ENCODE data around the gene CCSAP.
"Not testable (repeated sequence)": the region's sequence is repeated elsewhere in the genome, so short reads cannot be mapped to it uniquely, and the experiment has no call there.

The CCSAP gene

DNA sequence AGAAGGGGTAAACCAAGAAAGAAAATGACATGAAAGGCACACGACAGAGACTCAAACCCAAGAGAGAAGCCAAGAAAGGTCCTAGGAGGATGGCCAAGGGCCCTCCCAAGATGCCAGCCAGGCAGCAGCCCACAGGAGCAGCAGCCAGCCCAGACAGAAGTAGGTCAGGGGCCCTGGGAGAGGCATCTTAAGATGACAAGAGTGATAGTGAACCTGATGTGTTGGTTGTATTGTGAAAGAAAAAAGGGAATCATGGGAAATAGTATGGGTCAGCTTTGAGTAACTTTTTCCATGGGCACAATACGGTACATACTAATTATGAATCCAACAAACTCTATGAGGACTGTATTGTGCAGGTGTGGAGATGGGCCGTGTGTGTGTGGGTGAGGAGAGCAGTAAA, 3.3 kb downstream of the CCSAP start:
- no peak for TF ChIP-seq TAF1 (IDR thresholded peaks at IDR 0.05; ENCODE audit: borderline replicate concordance, low read depth, low read length)
- no peak for TF ChIP-seq POLR2A (IDR thresholded peaks at IDR 0.05; ENCODE audit: low read depth, low read length)
- no peak for TF ChIP-seq POLR2AphosphoS5 (IDR thresholded peaks at IDR 0.05; ENCODE audit: low read depth, low read length)

DNA sequence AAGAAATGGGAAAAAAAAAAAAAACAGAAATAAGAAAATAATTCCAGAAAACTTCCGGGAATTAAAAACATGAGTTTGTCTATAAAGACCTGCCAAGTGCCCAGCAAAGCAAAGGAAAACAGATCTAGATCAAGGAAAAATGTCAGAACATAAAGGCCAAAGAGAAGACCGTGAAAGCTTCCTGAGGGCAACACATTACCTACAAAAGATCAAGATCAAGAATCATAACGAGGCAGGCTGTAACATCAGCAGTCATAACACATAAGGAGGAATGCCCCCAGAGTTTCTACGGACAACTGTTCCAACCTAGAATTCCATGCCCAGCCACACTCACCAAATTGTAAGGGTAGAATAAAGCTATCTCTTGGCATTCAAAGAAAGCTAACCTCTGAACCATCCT, 3.8 kb downstream of the CCSAP start:
- no peak for DNase-seq (ENCODE audit: insufficient read length)
- FAIRE-seq, result no peak
- TF ChIP-seq TAF1 (IDR thresholded peaks at IDR 0.05; ENCODE audit: borderline replicate concordance, low read depth, low read length), result no peak

More for the DNA sequence above, 3.3 kb downstream of the CCSAP start:
- no peak for DNase-seq (ENCODE audit: insufficient read length)
- no peak for FAIRE-seq

DNA sequence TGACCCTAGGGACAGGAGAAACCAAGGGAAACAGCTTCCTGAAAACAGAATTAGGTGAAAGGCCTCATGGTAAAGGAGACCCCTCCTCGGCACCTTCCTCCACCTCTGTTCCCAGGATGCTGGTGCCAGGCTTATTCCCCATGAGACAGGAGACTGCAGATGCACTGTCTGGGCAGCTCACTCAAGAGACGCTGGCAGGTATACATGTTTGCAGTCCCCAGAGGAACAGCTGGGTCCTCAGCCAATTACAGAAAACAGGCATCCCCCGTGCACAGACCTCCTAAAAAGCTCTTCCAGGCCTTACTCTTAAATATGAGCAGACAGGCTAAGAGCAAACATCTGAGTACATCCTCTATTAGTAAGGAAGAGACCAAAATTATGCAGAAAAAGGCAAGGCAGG, 6.5 kb downstream of the CCSAP start:
- DNase-seq (ENCODE audit: insufficient read length) (no peak), FAIRE-seq (no peak)
- no peak for TF ChIP-seq TAF1 (IDR thresholded peaks at IDR 0.05; ENCODE audit: borderline replicate concordance, low read depth, low read length)
- TF ChIP-seq POLR2A (IDR thresholded peaks at IDR 0.05; ENCODE audit: low read depth, low read length), result no peak
- no peak for TF ChIP-seq POLR2AphosphoS5 (IDR thresholded peaks at IDR 0.05; ENCODE audit: low read depth, low read length)

DNA sequence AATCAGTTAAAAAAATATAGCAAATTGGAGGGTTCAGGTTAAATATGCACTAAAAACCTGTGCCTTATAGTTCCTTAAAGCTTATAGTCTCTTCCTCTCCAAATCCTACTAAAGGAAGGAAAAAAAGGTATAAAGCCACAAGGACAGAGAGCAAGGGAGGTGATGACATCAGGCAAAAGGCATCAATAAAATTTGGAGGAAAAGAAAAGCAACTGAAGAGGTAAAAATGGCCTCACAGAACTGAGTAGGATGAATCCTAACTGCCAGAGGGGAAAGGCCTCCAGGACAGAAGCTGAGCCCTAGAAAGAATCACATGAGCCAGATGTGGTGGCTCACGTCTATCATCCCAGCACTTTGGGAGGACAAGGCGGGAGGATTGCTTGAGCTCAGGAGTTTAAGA, 8.1 kb downstream of the CCSAP start:
- DNase-seq (ENCODE audit: insufficient read length) (no peak), FAIRE-seq (no peak)
- TF ChIP-seq TAF1 (IDR thresholded peaks at IDR 0.05; ENCODE audit: borderline replicate concordance, low read depth, low read length) (no peak), POLR2AphosphoS5 (IDR thresholded peaks at IDR 0.05; ENCODE audit: low read depth, low read length) (no peak), POLR2A (IDR thresholded peaks at IDR 0.05; ENCODE audit: low read depth, low read length) (no peak)

DNA sequence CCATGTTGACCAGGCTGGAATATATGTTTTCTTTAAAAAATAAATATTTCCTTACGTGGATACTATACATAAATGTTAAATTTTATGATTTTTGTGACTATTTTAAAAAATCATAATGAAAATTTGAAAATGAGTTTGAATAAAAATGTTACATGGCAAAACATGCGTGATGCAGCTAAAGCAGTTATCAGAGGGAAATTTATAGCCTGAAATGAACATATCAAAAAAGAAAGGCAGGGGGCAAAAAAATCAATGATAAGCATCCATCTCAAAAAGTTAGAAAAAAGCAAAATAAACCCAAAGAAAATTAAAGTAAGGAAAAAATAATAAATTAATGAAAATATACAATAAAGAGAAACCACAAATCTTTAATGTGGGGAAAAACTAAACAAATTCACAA, 8.6 kb downstream of the CCSAP start:
- TF ChIP-seq TAF1 (IDR thresholded peaks at IDR 0.05; ENCODE audit: borderline replicate concordance, low read depth, low read length), result no peak
- TF ChIP-seq POLR2AphosphoS5 (IDR thresholded peaks at IDR 0.05; ENCODE audit: low read depth, low read length), result no peak
- TF ChIP-seq POLR2A (IDR thresholded peaks at IDR 0.05; ENCODE audit: low read depth, low read length), result no peak
- no peak for DNase-seq (ENCODE audit: insufficient read length)
- no peak for FAIRE-seq

DNA sequence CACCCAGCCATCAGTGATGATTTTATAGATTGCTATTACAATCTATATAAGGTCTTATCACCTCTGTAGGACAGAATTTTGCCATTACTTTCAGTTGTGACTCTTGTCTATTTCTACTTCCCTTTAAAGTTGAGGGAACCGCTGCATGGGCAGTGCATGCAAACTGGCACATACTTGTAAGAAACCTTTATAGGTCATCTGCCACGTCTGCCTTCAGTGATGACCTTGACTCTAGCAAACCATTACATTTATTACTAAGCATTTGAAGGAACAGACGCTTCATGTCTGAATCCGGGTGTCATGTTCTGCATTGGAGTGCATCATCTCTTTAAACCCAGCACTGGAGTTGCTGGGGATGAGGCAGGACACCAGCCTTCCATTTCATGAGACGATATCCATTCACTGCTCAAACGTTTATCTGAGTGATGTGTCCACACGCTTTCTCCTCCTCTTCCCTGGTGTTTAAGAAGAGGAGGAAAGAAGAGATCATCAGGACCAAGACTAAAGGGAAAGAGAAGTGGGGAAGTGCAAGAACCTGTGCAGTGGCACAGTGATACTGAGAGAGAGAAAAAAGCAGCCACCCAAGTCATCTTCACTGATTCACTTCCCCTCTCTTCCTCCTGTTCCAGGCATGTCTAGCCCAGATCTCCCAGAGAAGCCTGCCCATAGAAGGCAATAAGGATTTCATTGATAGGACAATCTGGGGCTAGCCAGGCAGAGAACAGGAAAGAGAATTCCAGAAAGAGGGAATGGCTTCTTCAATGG, 14.1 kb downstream of the CCSAP start:
- FAIRE-seq, result no peak
- DNase-seq (ENCODE audit: insufficient read length), result no peak
- TF ChIP-seq TAF1 (IDR thresholded peaks at IDR 0.05; ENCODE audit: borderline replicate concordance, low read depth, low read length), result no peak
- no peak for TF ChIP-seq POLR2A (IDR thresholded peaks at IDR 0.05; ENCODE audit: low read depth, low read length)
- no peak for TF ChIP-seq POLR2AphosphoS5 (IDR thresholded peaks at IDR 0.05; ENCODE audit: low read depth, low read length)

DNA sequence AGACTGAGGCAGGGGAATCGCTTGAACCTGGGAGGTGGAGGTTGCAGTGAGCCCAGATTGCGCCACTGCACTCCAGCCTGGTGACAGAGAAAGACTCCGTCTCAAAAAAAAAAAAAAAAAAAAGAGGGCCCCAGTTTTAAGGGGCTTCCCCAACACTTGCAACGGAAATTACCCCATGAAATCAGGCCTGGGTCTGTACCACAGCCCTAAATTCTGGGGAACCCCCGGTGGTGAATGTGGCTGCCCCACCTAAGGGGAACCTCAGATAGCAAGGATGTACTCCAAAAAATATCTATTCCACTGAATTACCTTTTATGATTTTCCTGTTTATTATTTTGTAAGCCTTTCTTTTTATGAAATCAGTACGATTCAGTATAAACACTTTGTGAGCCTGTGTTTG, 15.1 kb downstream of the CCSAP start:
- not testable (repeated sequence) for DNase-seq (ENCODE audit: insufficient read length); FAIRE-seq

DNA sequence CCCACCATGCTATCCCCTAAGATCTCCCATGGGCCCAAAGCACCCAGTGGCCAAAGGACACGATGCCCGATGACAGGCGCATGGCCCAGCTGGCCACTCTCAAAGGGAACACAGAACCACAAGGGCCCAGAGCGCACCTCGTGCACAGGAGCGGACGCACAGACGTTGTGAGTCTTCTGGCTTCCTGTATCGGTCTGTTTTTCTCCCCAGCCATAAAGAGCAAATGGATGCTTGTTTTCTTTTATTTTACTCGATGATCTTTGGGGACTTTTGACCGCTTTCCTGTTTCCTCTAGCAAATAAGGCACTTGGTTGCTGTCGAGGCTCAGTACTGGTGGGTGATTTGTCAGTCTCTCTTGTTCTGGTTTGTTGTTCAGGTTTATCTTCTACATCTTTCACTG, 16.2 kb downstream of the CCSAP start:
- DNase-seq (ENCODE audit: insufficient read length) (no peak), FAIRE-seq (no peak)
- TF ChIP-seq POLR2AphosphoS5 (IDR thresholded peaks at IDR 0.05; ENCODE audit: low read depth, low read length) (no peak), TAF1 (IDR thresholded peaks at IDR 0.05; ENCODE audit: borderline replicate concordance, low read depth, low read length) (no peak), POLR2A (IDR thresholded peaks at IDR 0.05; ENCODE audit: low read depth, low read length) (no peak)

DNA sequence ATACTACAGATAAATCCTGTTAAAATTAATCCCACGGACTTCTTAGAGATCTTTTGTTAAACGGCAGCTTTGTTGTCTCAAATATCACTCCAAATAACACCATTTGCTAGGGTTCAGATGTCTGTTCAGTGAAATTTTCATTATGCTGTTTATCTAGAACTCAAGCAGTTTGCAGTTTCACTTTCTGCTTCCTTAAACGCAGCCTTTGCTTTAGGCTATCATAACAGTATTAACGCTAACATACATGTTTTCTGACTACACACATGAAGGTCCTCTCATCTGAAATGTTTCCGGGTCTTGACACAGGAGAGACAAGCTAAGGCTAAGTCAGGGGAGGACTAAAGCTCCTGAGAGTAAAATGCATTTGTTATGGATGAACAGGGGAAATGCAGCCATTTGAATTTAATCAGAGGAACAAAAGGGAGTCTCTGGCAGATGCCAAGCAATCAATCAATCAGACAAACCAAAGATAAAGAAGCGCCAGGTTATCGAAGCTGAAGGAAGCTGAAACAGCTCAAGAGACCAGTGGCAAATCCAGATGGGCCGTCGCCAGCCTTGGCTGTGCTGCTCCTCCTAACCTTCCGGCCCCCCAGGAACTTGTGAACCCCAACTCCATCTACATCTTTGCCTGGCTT, 16.9 kb downstream of the CCSAP start:
- FAIRE-seq (no peak), DNase-seq (ENCODE audit: insufficient read length) (no peak)
- TF ChIP-seq POLR2AphosphoS5 (IDR thresholded peaks at IDR 0.05; ENCODE audit: low read depth, low read length), result no peak
- no peak for TF ChIP-seq POLR2A (IDR thresholded peaks at IDR 0.05; ENCODE audit: low read depth, low read length)
- no peak for TF ChIP-seq TAF1 (IDR thresholded peaks at IDR 0.05; ENCODE audit: borderline replicate concordance, low read depth, low read length)

DNA sequence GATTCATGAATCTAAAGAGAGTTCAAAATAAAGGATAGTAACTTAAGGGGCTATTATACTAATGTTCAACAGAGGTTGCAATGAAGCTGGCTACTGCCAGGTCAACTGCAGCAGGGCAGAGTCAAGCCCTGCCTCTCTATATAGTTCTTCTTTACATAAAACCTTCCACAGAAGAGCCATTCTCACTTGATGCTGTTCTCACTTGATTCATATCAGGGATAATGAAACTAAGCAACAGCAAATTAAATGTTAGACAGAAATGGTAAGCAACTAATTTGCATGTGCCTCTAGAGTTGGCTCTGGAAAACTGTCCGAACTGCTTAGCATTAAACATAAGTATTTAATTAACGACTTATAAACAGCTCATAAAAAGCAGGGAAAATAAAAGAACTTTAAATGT, 17.4 kb downstream of the CCSAP start:
- DNase-seq (ENCODE audit: insufficient read length), result no peak
- TF ChIP-seq TAF1 (IDR thresholded peaks at IDR 0.05; ENCODE audit: borderline replicate concordance, low read depth, low read length) (no peak), POLR2AphosphoS5 (IDR thresholded peaks at IDR 0.05; ENCODE audit: low read depth, low read length) (no peak), POLR2A (IDR thresholded peaks at IDR 0.05; ENCODE audit: low read depth, low read length) (no peak)
- FAIRE-seq, result no peak

DNA sequence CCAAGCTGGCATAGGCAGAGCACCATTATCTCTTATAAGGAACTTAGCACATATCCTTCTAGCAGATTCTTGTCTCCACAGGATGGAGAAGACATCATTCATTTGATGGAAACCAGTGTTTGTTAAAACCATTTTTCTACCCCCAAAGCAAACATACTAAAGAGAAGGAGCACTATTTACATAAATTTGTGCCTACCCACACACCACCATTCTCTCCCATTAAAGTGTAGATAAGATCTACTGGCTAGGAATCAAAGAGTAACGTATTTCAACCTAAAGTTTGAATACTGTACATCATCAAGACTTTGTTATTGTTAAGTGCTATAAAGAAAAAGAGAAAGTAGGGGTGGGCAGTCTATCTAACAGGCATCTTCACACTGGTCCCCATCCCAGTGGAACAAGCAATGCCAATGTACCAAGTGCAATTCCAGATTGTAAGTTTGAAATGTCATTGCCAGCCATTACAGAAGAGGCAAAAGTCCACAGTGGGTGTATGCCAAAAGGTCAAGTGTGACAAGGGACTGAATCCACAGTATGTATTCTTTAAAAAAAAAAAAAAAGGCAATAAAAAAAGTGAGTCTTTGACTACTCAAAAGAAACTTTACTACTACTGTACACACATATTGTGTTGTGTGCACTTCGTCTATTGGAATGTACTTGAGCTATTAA, 18.8 kb downstream of the CCSAP start:
- DNase-seq (ENCODE audit: insufficient read length), result no peak
- TF ChIP-seq POLR2AphosphoS5 (IDR thresholded peaks at IDR 0.05; ENCODE audit: low read depth, low read length), result no peak
- no peak for TF ChIP-seq TAF1 (IDR thresholded peaks at IDR 0.05; ENCODE audit: borderline replicate concordance, low read depth, low read length)
- TF ChIP-seq POLR2A (IDR thresholded peaks at IDR 0.05; ENCODE audit: low read depth, low read length), result no peak
- FAIRE-seq, result no peak

DNA sequence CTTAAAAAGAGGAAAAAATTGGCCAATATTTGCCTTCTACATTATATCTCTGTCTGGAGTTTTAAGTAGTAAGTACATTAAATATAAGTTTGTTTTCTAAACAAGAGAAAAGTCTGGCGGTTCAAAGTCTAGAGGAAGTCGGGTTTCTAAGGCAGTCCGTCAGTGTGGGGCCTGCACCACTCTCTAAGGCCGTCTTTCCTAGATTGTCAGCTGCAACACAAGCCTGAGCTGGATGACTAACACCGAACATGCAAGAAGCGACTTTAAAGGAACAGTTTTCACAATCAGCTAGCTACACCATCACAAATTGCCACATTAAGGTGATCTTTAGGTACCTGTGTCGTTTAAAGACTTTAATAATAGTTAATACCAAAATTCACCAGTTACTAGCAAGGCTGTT, 19.6 kb downstream of the CCSAP start:
- no peak for DNase-seq (ENCODE audit: insufficient read length)
- no peak for FAIRE-seq
- no peak for TF ChIP-seq POLR2A (IDR thresholded peaks at IDR 0.05; ENCODE audit: low read depth, low read length)
- TF ChIP-seq POLR2AphosphoS5 (IDR thresholded peaks at IDR 0.05; ENCODE audit: low read depth, low read length), result no peak
- TF ChIP-seq TAF1 (IDR thresholded peaks at IDR 0.05; ENCODE audit: borderline replicate concordance, low read depth, low read length), result no peak
